HCT116 (cell line): ENCODE measurements around the gene CACNA1C. TPM values are rescaled to one million over a fixed set of nuclear protein-coding genes. Genes with fewer than 3 reads are reported as not detected.

Experiments used
- ATAC-seq: fragments of 200-7000 bp; cut with Tn5 transposase; 2 replicates; pipeline ENCODE4 v1.9.1; 2020; ENCODE audit warnings: mild to moderate bottlenecking, moderate library complexity
- BruUV-seq: library from RNA; stranded (reverse); fragments of 400-500 nt; replicated peaks from 2 replicates; lab custom pipeline; 2021; lab: Mats Ljungman, UMichigan
- CTCF ChIA-PET: fragments of 300-600 bp; sonication (Branson Sonifier 250); formaldehyde crosslinking; loops from one replicate; lab custom pipeline; 2021; ENCODE audit warnings: antibody characterized with exemption; lab: Charles Lee
- POLR2A ChIA-PET: fragments of 300-600, 350-600 bp; sonication (Branson Sonifier 250); formaldehyde crosslinking; loops from one replicate; lab custom pipeline; 2021; ENCODE audit warnings: antibody characterized with exemption; lab: Charles Lee
- RAD21 ChIA-PET, 2 experiments: fragments of 300-600 bp; sonication (Branson Sonifier 250); formaldehyde crosslinking; loops; one replicate each; lab custom pipeline; 2023; ENCODE audit warnings: low total read pairs in 2 of 2; ENCODE audit not compliant: uncharacterized antibody in 2 of 2, unreplicated experiment in 2 of 2, low non-redundant PET in 1 of 2; lab: Charles Lee
- DNase-seq: peaks from one replicate; pipeline ENCODE4 v3.0.0-alpha.2; 2010; ENCODE audit warnings: low read depth, low spot score
- H2AFZ ChIP-seq: fragments of 200-600 bp; shearing (Covaris generic), sonication (generic); 2 replicates; pipeline ENCODE4 v1.6.1; 2017; ENCODE audit warnings: low read depth, mixed run types, mixed read lengths, antibody characterized with exemption, low read length; ENCODE audit not compliant: poor library complexity, severe bottlenecking
- H3K27ac ChIP-seq: 2 replicates; pipeline ENCODE4 v1.5.1; 2012; ENCODE audit warnings: low read depth, low read length
- H3K27me3 ChIP-seq: fragments of 200-600 bp; sonication (generic); 2 replicates; pipeline ENCODE4 v1.6.1; 2016; ENCODE audit warnings: mixed run types, low read length, mixed read lengths; ENCODE audit not compliant: insufficient read depth
- H3K36me3 ChIP-seq, 2 experiments: fragments of 200-500 bp in 1 of 2; fragments of 200-600 bp in 1 of 2; sonication (Bioruptor generic) in 1 of 2; sonication (generic) in 1 of 2; 2 replicates each; pipeline versions ENCODE4 v1.5.1 to v1.6.1; 2014 to 2016; ENCODE audit warnings: low read length in 2 of 2, inconsistent platforms in 1 of 2, mixed read lengths in 1 of 2, mixed run types in 1 of 2; ENCODE audit not compliant: insufficient read depth in 2 of 2, control insufficient read depth in 1 of 2
- H3K4me1 ChIP-seq, 2 experiments: fragments of 200-600 bp in 1 of 2; sonication (generic) in 1 of 2; 2 replicates each; pipeline versions ENCODE4 v1.5.1 to v1.6.1; 2012 to 2017; ENCODE audit warnings: low read length in 2 of 2, inconsistent platforms in 1 of 2, mild to moderate bottlenecking in 1 of 2, mixed read lengths in 1 of 2, mixed run types in 1 of 2, moderate library complexity in 1 of 2; ENCODE audit not compliant: insufficient read depth in 2 of 2, control insufficient read depth in 1 of 2
- H3K4me2 ChIP-seq: fragments of 200-600 bp; sonication (generic); 2 replicates; pipeline ENCODE4 v1.6.1; 2017; ENCODE audit warnings: mixed run types, low read length, mixed read lengths
- H3K4me3 ChIP-seq, 2 experiments: fragments of 200-600 bp in 1 of 2; sonication (generic) in 1 of 2; replicated peaks in 1 of 2; 2 replicates each; pipeline ENCODE4 v1.5.1; 2011 to 2016; ENCODE audit warnings: low read length in 2 of 2, control low read depth in 1 of 2, low read depth in 1 of 2, mild to moderate bottlenecking in 1 of 2, mixed read lengths in 1 of 2, mixed run types in 1 of 2
- H3K79me2 ChIP-seq: fragments of 200-600 bp; sonication (generic); 2 replicates; pipeline ENCODE4 v1.6.1; 2017; ENCODE audit warnings: mild to moderate bottlenecking, mixed run types, low read length, moderate library complexity, mixed read lengths; ENCODE audit not compliant: insufficient read depth
- H3K9ac ChIP-seq: fragments of 200-600 bp; sonication (generic); 2 replicates; pipeline ENCODE4 v1.6.1; 2016; ENCODE audit warnings: low read length, mixed read lengths
- H3K9me2 ChIP-seq: fragments of 200-600 bp; sonication (generic), shearing (Covaris generic); 2 replicates; pipeline ENCODE4 v1.6.1; 2017; ENCODE audit warnings: mixed run types, mild to moderate bottlenecking, moderate library complexity; ENCODE audit not compliant: insufficient read depth
- H3K9me3 ChIP-seq, 2 experiments: fragments of 200-500 bp in 1 of 2; fragments of 200-600 bp in 1 of 2; sonication (Bioruptor generic) in 1 of 2; sonication (generic) in 1 of 2; 2 replicates each; pipeline ENCODE4 v1.6.1; 2014 to 2017; ENCODE audit warnings: low read length in 2 of 2, mixed read lengths in 2 of 2, inconsistent platforms in 1 of 2, low read depth in 1 of 2, mild to moderate bottlenecking in 1 of 2, mixed run types in 1 of 2, moderate library complexity in 1 of 2; ENCODE audit not compliant: control insufficient read depth in 1 of 2, insufficient read depth in 1 of 2
- H4K20me1 ChIP-seq: fragments of 200-600 bp; sonication (generic), shearing (Covaris generic); 2 replicates; pipeline ENCODE4 v1.6.1; 2017; ENCODE audit warnings: mixed run types, mild to moderate bottlenecking, moderate library complexity; ENCODE audit not compliant: insufficient read depth
- ELF1 ChIP-seq: IDR thresholded peaks from 2 replicates; pipeline ENCODE4 v1.6.1; 2012; ENCODE audit warnings: low read depth, borderline replicate concordance
- FOSL1 ChIP-seq: IDR thresholded peaks from 2 replicates; pipeline ENCODE4 v1.6.1; 2012; ENCODE audit warnings: low read depth
- POLR2A ChIP-seq: IDR thresholded peaks from 2 replicates; pipeline ENCODE4 v1.7.0; 2011; ENCODE audit warnings: borderline replicate concordance; ENCODE audit not compliant: insufficient read depth, insufficient read length; ENCODE audit errors: extremely low read depth
- POLR2AphosphoS5 ChIP-seq: IDR thresholded peaks from 2 replicates; pipeline ENCODE4 v1.6.1; 2011; ENCODE audit warnings: mild to moderate bottlenecking, low read depth, low read length, moderate library complexity
- REST ChIP-seq: IDR thresholded peaks from 2 replicates; pipeline ENCODE4 v1.6.1; 2012; ENCODE audit warnings: low read depth
- SRF ChIP-seq: IDR thresholded peaks from 2 replicates; pipeline ENCODE4 v1.6.1; 2012; ENCODE audit warnings: low read depth
- TCF7L2 ChIP-seq: IDR thresholded peaks from 2 replicates; pipeline ENCODE4 v1.7.0; 2011; ENCODE audit warnings: borderline replicate concordance, inconsistent platforms; ENCODE audit not compliant: insufficient read depth, insufficient read length; ENCODE audit errors: extremely low read depth
- YY1 ChIP-seq: IDR thresholded peaks from 2 replicates; pipeline ENCODE4 v1.6.1; 2011; ENCODE audit warnings: low read length, low read depth, moderate library complexity, mild to moderate bottlenecking; ENCODE audit not compliant: insufficient replicate concordance; ENCODE audit errors: extremely low read depth
- ZNF274 ChIP-seq: fragments of 200-500 bp; sonication (Bioruptor generic); IDR thresholded peaks from 2 replicates; pipeline ENCODE4 v1.6.1; 2014; ENCODE audit warnings: mild to moderate bottlenecking, low read depth, low read length, inconsistent platforms
- intact Hi-C: fragments of 100-400 bp; cut with micrococcal nuclease; formaldehyde crosslinking; loops from 2 replicates; pipeline ENCODE4 v1.10.0; 2022
- total RNA-seq: library from RNA; stranded (reverse); gene quantifications from one replicate; pipeline ENCODE4 v1.2.1, GENCODE V29; 2021; ENCODE audit not compliant: unreplicated experiment
- TF ChIP-seq, protein P1 (sequence below): IDR thresholded peaks from 2 replicates; pipeline ENCODE4 v1.6.1; 2012
- TF ChIP-seq, protein P2 (sequence below): IDR thresholded peaks from 2 replicates; pipeline ENCODE4 v1.6.1; 2012
- TF ChIP-seq, protein P3 (sequence below): IDR thresholded peaks from 2 replicates; pipeline ENCODE4 v1.6.1; 2011; ENCODE audit warnings: mild to moderate bottlenecking, low read length, moderate library complexity; ENCODE audit not compliant: insufficient replicate concordance; ENCODE audit errors: extremely low read depth

CACNA1C gene
- total RNA-seq, 1 experiment from 2014 or later, result 0.05 TPM

GRCh38 chr12:2256915-2257314 lies 204.1 kb downstream of the CACNA1C start (continued):
- TF ChIP-seq, protein P1, sequence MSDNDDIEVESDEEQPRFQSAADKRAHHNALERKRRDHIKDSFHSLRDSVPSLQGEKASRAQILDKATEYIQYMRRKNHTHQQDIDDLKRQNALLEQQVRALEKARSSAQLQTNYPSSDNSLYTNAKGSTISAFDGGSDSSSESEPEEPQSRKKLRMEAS, result no peak
- TF ChIP-seq POLR2A, result no peak

DNA sequence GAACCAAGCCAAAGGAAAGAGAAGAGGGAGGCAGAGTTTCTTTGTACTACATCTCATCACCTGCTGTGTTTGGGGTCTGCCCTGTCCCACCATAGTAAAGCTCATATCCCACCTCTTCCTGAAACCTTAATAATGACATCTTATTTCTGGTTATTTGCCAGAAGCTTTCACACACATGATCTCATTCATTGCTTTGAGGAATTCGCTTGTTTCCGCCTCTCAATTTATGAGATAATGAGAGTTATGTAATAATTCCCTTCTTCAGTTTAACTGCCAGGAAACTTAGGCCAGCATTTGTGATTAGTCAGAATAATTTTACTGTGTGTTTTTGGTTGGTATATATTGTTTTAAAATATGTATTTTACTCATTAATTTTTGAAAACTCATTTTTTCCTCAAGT lies 205.2 kb downstream of the CACNA1C start:
- no TSS peak for BruUV-seq
- Histone ChIP-seq H3K4me2 (no peak overlapping the region), H3K27ac (no peak overlapping the region), H3K9ac (no peak overlapping the region), H4K20me1 (no peaks in the 10 kb centered on the region), H3K9me2 (no peaks in the 10 kb centered on the region), H3K36me3 (no peaks in the 10 kb centered on the region)
- DNase-seq (no peak), ATAC-seq (no peak)
- ChIA-PET RAD21 (no interaction called here), POLR2A (no interaction called here)
- intact Hi-C loops, result no loop called here
- TF ChIP-seq REST (no peak), ZNF274 (no peak), TCF7L2 (no peak), POLR2AphosphoS5 (no peak), SRF (no peak), YY1 (no peak), POLR2A (no peak), ELF1 (no peak), FOSL1 (no peak)
- TF ChIP-seq, protein P2, sequence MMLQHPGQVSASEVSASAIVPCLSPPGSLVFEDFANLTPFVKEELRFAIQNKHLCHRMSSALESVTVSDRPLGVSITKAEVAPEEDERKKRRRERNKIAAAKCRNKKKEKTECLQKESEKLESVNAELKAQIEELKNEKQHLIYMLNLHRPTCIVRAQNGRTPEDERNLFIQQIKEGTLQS, result no peak
- TF ChIP-seq, protein P3, sequence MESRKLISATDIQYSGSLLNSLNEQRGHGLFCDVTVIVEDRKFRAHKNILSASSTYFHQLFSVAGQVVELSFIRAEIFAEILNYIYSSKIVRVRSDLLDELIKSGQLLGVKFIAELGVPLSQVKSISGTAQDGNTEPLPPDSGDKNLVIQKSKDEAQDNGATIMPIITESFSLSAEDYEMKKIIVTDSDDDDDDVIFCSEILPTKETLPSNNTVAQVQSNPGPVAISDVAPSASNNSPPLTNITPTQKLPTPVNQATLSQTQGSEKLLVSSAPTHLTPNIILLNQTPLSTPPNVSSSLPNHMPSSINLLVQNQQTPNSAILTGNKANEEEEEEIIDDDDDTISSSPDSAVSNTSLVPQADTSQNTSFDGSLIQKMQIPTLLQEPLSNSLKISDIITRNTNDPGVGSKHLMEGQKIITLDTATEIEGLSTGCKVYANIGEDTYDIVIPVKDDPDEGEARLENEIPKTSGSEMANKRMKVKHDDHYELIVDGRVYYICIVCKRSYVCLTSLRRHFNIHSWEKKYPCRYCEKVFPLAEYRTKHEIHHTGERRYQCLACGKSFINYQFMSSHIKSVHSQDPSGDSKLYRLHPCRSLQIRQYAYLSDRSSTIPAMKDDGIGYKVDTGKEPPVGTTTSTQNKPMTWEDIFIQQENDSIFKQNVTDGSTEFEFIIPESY, result no peak
- TF ChIP-seq, all 23 proteins: peak for 0
- H3K27me3 ChIP-seq, result 0 out of 2 replicates have a peak, but pooled peaks cover 4% of the 10 kb centered on the region
- H3K4me1 ChIP-seq, result no peaks in the 10 kb centered on the region
- H3K79me2 ChIP-seq, result no peaks in the 10 kb centered on the region
- H2AFZ ChIP-seq, result no peak overlapping the region
- peaks cover 0 to 5% of the 10 kb centered on the region in 2 experiments; a peak in 1 of 4 replicates for H3K9me3 ChIP-seq
- H3K4me3 ChIP-seq, result no peak overlapping the region
- CTCF ChIA-PET, result no interaction called here
